HG02884 (cell line): ENCODE results near the gene SCAMP3.
"Not testable (repeated sequence)": the region's sequence is repeated elsewhere in the genome, so short reads cannot be mapped to it uniquely, and the experiment has no call there.

Source experiments
- ATAC-seq: cut with Tn5 transposase; IDR thresholded peaks from one replicate; pipeline ENCODE4 v1.9.1; 2021; ENCODE audit warnings: mild to moderate bottlenecking, moderate library complexity; ENCODE audit not compliant: unreplicated experiment

SCAMP3 gene

DNA sequence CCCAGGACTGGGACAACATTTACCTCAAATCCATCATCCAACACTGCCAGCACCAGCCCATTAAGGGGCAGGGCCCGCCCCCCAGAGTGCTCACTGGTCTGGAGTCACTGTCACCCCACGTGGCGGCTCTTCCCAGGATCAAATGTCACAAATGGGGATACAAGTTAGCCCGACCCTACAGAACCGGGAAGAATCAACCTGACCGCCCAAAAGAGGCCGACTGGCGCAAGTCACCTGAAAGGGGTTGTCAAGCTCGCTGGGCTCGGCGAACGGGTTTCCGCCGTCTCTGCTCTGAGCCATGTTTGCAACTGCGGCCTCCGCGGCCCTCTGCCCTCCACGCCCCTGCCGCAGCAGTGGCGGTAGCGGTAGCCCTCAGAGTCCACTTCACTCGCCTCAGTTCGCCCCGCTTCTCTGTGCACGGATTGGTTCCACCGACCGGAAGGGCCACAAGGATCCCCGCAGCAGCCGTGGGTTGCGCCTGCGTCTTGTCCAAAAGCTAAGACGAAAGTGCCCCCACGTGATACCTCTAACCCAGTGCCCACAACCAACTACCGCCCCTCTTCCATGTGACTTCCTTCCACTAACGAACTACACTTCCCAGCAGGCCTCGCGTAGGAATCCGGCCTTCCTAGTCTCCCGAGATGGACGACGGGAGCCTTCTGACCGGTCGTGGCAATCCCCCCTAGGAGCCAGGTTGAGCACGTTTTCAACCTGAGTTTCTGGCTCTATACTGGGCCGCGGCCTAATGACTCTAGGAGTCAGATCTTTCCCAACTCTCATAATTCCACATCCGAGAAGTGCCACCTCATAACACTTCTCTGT is at the start of gene SCAMP3:
TSS of gene SCAMP3 (minus strand) at position 509 of the 822 bp plus-strand sequence. CDS start at position 300, 209 bp downstream.
- ATAC-seq: peak; percentile 93

DNA sequence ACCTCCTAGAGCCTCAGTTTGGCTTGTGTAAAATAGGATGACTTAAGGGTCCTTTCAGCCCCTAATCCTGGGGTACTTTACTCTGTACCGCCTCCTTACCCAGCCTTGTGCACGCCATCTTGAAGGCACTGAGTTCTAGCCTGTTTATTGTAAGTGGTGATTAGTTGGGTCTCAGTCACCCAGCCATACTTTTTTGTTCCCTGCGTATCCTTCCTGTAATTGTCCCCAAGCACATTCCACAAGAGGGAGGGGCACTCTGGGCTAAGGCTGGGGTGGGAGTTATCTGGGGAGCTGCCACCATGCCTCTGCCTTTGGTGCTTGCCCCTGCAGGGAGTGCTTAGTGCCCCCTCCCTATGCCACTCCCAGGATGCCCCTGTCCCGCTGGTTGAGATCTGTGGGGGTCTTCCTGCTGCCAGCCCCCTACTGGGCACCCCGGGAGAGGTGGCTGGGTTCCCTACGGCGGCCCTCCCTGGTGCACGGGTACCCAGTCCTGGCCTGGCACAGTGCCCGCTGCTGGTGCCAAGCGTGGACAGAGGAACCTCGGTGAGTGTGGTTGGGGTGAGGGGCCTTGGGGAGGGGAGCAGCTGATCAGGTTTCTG is 47.4 kb upstream of the SCAMP3 start:
- ATAC-seq: no peak

DNA sequence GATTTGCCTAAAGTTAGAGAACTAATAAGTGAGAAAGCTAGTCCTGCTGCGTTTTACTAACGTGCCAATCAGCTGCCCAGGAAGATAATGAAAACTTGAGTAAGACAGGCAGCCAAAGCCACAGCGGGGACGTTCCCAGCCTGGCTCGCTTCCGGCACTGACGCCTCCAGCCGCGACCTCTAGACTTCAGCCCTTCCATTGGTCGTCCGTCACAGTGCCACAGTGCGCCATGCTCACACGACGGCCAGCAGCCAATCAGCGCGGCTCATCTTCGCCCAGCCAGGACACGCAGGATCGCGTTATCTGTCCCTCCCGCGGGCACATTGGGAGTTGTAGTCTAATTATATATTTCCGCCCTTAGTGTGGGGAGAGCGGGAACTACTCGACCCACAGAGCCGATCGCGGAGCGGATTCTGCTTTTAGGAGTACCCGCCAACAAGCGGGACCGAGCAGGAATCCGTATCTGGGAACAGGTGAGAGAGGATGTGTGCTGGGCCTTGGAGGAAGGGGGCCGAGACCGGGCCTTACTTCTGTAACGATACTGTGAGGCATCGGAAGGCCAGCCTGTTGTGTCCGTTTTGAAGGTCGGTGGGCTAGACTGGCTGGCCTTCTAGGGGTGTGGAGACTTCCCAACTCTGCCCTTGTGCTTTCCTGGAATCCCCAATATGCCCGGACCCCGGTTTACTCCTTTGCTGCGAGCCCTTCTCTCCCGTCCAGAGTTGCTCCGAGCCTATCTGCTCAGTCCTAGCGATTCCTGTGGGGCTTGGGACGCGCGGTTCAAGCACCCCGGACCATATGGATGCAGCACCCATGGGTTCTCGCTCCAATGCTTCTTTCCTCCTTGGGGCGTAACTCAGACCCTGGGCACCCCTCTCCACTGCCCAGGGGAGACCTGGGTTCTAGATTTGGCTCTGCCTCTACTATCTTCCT is 46.6 kb upstream of the SCAMP3 start, which contains the start of gene FDPS:
TSS of gene FDPS (plus strand) at position 374 of the 930 bp plus-strand sequence. CDS start 924 bp downstream, outside the sequence.
- ATAC-seq: peak; percentile 94

DNA sequence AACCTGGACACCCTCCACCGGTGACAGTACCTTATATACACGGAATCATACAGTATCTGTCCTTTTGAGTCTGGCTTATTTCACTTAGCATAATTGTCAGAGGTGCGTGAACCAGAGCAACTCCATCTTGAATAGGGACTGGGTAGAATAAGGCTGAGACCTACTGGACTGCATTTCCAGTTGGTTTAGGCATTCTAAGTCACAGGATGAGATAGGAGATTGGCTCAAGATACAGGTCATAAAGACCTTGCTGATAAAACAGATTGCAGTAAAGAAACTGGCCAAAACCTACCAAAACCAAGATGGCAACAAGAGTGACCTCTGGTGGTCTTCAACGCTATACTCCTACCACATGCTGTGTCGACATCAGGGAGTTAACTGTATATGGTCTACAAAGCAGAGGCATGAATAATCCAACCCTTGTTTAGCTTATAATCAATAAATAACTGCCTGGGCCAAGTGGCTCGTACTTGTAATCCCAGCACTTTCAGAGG is 45.1 kb upstream of the SCAMP3 start:
- ATAC-seq: no peak

DNA sequence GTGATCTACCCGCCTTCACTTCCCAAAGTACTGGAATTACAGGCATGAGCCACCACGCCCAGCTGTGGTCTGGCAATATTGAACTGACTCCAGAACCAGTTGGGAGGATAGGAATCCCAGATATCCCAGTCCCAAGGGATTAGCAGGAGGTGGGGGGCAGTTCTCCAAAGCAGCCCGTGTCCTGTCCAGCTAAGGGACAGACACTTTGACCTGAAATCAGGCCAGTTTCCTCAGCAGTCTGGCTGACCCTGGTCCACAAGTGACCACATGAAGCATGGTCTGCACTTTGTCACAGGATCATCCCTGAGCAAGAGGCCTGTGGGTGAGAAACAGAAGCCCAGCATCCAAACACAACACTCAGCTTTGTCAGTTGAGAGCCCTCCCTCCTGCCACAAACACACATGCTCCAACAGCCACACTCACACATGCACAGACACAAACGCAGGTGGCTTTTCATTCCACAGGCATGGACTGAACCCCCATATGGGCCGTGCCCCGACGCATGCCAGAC is 43.8 kb upstream of the SCAMP3 start:
- no peak for ATAC-seq

- no peak for ATAC-seq
Observed at GRCh38 chr1:155304558-155305063, 42.5 kb upstream of the SCAMP3 start.

DNA sequence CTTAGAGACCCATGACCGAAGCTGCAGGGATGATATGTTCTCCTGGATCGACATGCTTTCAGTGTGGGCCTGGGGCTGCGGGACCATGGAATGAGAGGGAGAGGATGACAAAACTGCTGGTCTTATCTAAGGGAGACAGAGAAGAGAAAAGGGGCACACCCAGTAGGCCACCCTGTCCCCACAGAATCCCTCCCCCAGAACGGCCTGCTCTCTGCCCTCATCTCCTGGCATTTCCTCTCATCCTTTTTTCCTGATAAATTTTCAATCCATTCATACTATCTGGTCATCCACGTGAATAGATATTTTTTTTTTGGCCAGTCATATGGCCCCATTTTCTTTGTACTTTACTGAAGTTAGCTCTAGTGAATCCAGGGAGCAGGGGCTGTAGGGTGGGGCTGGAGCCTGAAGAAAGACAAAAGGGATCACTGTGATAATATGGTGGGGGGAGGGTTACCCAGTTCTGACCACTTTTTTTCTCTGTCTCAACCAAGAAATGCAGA is 39.2 kb upstream of the SCAMP3 start, which contains the start of gene PKLR:
TSS of gene PKLR (minus strand) at position 97 of the 500 bp plus-strand sequence. CDS start at position 54, 43 bp downstream.
- ATAC-seq: no peak

- no peak for ATAC-seq
Observed at GRCh38 chr1:155300553-155301329, 38.6 kb upstream of the SCAMP3 start.

GRCh38 chr1:155300024-155300423 is 37.9 kb upstream of the SCAMP3 start:
- ATAC-seq: no peak

DNA sequence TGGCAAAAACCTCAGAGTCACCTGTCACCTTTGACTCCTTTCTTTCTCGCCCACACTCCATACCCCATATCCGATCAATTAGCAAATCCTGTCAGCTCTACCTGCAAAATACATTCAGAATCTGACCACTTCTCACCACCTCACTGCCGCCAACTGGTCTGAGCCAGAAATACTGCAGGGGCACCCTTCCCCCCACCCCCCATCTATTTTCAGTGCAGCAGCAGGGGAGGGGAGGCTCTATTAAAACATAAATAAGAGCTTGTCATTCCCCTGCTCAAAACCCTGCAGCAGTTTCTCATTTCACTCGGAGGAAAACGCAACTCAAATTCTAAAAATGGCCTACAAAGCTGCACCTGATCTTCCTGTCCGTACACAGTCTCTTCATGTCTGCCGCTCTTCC is 35.2 kb upstream of the SCAMP3 start:
- no peak for ATAC-seq

DNA sequence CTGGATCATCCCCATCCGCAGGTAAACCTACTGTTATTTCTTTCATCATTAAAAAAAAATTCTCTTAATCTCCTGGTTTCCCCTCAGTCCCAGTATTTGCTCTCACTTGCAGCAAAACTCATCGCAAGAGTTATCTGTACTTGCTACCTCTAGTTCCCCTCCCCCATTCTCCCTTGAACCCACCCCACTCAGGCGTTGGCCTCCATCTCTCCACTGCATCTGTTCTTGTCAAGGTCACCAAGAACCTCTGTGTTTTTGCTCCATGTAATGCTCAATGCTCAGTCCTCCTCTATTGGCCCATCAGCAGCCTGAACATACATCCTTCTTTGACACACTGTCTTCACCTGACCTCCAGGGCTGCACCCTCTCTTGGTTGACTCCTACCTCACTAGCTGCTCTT is 34.5 kb upstream of the SCAMP3 start:
- no peak for ATAC-seq

DNA sequence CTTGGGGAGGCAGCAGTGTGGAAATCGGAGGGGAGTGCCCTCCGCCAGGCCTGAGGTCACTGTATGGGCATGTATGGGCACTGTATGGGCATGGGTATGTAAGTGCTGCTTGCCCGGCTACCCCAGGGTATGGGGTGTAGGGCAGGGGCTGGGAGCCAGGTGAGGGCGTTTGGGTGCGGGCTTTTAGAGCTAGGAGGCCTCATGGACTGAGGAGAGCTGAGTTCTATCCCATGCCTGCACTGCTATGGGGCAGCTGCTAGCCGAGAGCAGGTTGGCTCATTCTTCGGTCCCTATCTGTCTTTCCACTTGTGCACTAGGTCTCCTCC is 33.7 kb upstream of the SCAMP3 start:
- no peak for ATAC-seq

DNA sequence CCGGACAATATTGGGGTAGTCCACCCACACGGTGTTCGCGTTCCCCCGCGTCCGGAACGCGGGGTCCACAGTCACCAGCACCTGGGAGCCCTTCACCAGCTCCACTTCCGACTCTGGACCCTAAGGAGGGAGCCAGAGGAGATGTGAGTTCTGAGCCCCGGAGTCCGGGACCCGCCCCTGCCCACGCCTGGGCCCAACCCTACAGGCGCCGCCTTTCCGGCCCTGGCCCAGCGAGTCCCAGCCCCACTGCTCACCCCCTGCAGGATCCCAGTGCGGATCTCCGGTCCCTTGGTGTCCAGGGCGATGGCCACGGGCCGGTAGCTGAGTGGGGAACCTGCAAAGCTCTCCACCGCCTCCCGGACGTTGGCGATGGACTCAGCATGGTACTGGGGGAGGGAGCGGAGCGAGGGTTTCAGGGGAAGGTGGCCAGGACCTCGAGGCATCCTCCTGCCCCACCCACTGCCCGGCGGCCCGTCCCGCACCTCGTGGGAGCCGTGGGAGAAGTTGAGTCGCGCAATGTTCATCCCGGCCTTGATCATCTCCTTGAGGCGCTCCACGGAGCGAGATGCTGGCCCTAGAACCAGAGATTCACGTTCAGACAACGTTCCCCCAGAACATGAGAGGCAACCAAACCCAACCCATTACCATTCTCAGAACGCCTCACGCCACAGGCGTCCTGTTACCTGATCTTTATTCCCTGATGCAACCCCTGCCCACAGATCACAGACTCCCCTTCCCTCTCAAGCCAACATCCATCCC is 33.2 kb upstream of the SCAMP3 start:
- no peak for ATAC-seq

- ATAC-seq: no peak
Observed at GRCh38 chr1:155294520-155295182, 32.5 kb upstream of the SCAMP3 start.

DNA sequence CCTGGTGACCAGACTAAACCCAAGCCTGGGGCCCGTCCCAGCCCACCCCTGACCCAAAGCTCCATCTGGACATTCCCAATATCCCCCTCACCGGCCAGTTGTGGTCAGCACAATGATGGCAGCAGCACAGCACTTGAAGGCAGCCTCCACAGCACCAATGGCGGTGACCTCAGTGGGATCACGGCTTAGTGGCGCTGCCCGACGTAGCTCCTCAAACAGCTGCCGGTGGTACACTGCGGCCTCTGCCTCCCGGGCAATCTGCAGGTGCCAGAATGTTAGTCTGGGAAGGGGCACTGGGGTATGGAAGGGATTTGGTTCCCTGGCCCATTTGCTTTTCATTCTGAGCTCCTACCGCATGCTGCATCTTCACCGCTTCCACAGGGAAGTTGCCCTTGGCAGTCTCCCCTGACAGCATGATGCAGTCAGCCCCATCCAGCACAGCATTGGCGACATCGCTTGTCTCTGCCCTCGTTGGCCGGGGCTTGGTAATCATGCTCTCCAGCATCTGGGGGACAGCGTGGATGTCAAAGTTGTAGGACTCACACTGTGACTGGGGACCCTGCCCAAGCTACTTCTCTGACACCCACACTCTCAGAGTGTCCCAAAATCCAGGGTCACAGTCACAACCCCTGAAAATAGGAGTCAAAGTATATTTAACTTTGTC is 31.1 kb upstream of the SCAMP3 start:
- no peak for ATAC-seq

GRCh38 chr1:155291006-155291405 is 28.8 kb upstream of the SCAMP3 start:
- ATAC-seq: not testable (repeated sequence)

DNA sequence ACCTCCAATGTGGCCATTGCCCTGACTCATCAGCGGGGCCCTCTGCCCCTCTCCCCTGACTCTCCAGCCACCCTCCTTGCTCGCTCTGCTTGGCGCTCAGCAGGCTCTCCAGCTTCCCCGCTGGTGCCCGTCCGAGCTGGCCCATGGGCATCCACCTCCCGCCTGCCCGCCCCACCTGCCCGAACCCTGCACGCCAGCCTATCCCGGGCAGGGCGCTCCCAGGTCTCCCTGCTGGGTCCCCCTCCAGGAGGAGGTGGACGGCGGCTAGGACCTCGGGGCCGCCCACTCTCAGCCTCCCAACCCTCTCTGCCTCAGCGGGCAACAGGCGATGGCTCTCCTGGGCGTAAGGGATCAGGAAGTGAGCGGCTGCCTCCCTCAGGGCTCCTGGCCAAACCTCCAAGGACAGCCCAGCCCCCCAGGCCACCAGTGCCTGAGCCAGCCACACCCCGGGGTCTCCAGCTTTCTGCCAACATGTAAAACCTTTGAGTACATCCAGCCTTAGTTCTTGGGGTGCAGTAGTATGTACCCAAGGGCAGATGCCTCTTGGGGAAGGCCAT is 25.9 kb upstream of the SCAMP3 start:
- ATAC-seq: no peak

- ATAC-seq: no peak
Observed at GRCh38 chr1:155286544-155286943, 24.4 kb upstream of the SCAMP3 start.
